C1 segment of cervical spinal cord (tissue), 14 donors: ENCODE data around the gene ANKLE2.

Source experiments
- DNase-seq, 14 donors: peaks; one replicate each; lab custom pipeline; 2025; lab: John Stamatoyannopoulos, UW

Gene ANKLE2

DNA sequence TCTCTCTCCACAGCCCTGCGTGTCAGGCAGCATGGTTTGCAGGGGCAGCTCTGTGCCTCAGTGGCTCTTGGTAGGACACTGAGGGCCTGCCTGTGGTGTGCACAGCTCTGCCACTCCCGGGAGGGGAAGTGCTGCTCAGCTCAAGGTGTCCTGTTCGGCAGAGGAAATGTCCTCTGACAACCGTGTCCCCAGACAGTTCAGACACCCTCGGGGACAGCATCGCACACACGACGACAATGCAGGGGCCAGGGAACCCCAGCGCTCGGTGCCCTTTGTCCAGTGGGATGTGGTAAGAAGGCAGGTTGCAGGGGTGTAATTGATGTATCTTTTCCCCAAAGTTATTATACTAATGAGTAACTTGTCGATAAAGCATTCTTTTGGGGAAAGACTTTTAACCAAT is 14.2 kb downstream of the ANKLE2 start:
- DNase-seq: no peak

DNA sequence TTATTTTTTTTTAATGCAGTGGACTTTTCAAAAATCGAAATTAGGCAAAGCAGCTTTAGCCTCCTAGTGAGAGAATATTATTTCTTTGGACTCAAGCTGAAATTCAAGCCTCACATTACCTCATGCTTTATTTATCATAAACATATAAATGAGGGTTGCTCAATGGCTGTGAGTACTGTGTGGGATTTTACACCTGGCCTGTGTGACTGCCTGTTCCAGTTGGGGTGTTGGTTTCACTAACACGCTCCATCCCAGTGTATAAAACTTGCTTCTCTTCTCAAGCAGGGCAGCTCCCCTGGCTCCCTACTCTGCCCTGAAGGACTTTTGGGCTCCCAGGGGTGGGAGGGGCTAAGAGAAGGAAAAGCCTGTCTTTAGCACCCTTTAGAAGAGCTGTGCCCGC is 15.0 kb downstream of the ANKLE2 start:
- DNase-seq: no peak

DNA sequence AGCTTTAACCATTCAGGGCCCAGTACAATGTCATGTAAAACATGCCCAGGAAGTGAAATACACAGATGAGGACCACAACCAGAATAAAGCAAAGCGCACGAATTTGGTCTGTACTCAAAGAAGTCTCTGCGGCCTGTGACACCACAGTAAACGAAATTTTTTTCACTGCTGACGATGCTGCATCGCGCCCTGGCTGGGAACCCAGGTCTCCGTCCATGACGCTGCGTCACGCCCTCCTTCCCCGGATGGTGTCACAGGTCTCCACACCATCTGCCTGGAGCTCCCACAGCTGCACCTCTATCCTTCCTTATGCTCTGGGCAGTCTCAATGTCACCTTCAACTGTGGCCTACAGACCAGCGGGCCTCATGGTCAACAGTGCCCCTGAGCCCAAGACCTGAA is 17.8 kb downstream of the ANKLE2 start:
- no peak for DNase-seq

DNA sequence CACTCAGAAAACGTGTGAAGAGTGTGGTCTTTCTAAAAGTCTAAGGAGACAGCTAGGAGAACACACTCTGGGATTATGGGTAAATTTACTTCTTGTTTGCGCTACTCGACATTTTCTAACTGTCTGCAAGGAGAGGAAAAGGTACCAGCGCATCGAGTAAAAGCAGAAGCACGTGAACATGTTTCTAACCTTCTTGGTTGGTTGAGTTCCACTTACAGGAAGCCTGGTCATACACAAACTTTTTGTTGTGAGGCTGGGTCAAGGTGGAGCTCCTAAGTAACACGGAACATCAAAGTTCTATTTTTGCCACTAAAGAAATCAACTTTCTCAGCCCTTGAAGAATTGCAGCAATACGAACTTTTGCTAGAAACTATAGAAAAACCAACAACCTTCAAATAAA is 20.0 kb downstream of the ANKLE2 start:
- DNase-seq: no peak

DNA sequence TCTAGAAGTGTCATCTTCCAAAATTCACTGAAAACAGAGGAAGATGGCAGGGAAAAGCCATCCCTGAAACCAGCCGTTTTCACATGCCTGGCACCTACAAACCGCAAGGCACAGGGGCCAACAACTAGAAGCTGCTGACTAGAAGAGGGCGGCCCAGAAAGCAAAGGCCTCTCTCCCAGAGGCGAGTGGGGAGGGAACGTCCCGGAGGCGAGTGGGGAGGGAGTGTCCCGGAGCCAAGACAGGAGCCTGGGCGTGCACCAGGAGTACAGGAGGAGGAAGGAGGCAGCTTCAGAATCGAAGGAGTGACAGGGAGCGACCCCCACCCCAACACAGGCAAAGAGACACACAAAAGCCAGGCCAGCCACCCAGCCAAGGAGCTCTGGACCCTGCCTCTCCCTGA is 21.0 kb downstream of the ANKLE2 start:
- DNase-seq: no peak

DNA sequence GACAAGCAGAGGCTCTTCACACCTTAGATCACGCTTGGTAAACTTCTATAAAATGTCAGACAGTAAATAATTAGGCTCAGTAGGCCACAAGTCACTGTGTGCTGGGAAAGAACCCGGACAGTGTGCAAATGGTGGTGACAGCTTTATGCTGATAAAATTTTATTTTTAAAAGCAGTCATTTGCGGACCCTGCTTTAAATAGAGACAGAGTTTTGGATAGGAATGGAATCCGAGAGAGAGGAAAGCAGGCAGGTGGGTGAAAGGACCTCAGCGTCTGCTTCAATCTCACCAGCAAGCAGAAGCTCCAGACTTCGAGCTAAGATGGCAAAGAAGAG is 21.4 kb downstream of the ANKLE2 start:
- DNase-seq: no peak

DNA sequence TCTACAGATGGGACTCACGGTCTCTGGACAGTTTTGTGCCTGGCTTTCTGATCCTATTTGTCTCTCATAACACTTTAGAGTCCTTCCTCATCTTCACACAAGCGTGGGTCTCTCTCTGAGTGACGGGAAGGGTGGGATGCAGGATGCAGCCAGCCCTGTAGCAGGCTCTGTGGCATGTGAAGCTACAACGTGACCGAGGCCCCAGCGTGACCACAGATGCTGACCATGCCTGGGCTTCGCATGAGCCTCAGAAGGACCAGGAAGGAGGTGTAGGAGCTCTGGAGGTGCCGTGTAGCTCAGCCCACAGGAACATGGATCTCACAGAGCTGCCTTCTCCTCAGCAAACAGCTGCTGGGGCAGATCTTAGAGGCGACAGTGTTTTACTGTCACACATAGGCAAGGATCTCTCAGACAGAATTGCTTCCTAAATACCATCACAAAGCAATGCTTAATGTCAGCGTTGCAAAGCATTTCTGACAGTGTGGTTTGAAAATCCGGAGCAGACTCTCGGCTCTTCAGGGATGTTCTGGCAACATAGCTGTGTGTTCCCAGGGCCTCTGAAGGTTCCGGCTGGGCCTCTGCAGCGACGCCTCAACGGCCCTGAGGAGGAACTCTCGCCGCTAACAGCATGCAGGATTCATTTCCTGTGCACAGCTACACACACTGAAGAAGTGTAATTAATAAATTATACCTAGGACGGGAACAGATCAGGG is 21.9 kb downstream of the ANKLE2 start:
- no peak for DNase-seq

DNA sequence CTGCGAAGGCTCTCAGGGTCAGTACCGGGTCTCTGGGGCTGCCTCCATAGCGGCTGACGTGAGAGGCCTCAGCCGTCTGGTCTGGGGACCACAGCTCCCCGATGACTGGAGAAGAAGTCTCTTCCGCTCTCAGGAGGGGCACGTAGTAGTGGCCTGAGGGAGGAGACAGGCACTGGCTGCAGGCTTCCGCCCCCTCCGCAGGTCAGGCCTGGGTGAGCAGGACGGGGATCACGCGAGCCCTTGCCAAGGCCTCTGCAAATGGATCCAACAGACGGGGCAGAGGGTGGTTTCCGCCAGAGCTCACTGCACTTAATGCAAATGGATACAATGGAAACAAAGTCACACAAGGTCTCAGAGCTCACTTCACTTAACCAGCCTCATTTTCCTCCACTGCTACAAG is 24.7 kb downstream of the ANKLE2 start:
- no peak for DNase-seq

DNA sequence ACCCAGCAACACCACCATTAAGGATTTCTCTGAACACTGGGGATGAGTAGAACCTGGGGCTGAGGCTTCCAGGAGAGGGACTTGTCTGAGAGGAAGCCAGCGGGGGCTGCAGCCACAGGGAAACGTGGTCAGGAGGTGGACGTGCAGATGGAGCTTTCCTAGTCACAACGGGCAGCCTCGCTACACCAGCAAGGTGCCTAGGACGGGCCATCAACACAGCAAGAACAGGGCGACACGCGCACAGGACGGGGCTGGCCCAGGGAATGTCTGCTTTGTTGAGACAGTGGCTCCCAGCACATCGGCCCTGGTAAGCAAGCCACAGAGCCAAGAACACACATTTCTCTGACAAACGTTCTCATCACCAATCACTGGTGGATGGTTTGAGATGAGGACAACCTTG is 25.3 kb downstream of the ANKLE2 start:
- DNase-seq: no peak

DNA sequence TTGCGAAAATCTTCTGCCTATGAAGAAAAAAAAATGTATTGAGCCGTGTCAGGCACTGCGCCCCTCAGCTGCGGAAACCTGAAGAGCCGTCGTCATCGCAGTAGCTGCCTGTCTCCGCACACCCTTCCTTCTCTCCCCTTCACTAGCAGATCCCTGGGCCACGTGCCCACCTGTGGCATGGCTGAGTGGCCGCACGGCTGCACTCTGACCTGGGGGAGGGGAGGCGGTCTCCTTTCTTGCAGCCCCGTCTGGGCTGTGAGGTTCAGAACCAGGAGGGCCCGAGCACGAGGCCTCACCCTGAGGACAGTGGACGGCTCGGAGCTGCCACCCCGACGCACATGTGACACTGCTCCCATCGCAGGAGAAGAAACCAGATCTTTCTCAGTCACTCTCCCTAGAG is 26.1 kb downstream of the ANKLE2 start:
- DNase-seq: no peak

DNA sequence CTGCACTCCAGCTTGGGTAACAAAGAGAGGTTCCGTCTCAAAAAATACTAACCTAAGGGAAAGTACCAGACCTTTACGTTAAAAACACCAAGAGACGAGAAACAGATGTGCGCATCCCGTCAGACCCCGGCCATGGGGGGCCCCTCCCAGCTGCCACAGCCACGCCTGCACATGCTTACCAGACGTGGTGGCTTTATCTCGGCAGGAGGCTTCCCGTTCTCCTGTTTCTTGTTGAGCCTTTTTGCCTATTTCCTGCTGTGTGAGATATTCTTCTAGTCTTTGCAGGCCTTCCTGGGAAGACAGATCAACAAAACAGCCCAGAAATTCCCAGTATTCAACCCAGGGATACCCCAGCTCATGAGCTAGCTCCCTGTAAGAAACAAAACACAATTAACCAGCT is 27.4 kb downstream of the ANKLE2 start:
- no peak for DNase-seq

DNA sequence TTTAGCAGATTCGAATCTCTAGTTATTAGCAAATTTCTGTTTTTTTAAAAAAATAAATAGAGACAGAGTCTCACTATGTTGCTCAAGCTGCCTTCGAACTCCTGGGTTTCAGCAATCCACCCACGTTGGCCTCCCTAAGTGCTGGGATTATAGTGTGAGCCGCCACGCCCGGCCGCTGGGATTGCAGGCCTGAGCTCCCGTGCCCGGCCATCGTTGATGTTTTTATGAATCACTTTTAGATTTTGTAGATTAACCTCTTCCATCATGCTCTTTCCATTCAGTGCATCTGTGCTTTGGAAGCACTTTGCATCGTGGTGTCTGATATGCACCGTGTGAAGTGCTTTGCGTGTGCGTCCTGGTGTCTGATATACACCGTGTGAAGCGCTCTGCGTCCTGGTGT is 30.1 kb downstream of the ANKLE2 start:
- no peak for DNase-seq

DNA sequence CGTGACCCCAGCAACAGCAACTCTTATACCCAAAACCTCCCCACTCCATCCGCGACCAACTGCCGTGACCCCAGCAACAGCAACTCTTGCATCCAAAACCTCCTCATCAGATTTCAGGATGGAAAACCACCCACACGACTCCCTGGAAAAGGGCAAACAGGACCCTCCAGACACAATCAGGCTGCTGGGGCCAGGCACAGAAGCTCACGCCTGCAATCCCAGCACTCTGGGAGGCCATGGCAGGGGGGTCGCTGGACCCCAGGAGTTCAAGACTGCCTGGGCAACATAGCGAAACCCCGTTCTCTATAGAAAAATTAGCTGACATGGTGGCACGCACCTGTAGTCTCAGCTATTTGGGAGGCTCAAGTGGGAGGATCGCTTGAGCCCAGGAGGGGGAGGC is 31.3 kb downstream of the ANKLE2 start:
- DNase-seq: no peak

DNA sequence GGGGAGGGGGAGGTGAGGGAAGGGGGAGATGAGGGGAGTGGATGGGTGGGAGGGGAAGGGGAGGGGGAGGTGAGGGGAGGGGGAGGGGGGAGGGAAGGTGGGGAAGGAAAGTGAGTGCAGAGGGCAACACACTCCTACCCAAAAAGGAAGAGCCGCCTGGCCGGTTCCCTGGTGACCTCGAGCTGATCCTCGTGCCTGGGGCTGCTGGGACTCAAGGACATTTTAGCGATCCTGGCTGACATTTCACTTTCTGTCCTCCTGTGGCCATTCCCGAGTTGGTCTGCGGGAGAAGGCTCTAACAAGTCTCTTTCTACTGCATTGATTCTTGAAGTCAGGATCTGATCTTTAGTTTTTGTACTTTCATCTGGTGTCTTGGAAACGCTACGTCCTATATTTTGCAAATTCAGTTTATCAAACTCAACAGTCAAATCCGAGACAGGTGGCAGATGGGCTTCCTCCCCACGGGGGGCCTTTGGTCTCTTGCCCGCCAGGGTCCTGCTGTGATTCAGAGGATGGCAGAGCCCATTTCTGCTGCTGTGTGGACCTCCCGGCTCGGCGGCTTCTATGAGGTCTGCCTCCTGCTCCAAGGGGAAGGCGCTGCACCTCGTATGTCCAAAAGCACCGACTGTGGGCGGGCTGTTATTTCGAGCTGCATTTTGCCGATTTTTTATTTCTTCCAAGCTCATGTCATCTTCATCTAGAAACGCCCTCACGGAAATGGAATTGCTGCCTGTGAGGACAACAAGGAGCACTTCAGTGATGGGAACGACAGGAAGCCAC is 31.9 kb downstream of the ANKLE2 start:
- DNase-seq: peak in 1 of 14 donors; percentile 48

DNA sequence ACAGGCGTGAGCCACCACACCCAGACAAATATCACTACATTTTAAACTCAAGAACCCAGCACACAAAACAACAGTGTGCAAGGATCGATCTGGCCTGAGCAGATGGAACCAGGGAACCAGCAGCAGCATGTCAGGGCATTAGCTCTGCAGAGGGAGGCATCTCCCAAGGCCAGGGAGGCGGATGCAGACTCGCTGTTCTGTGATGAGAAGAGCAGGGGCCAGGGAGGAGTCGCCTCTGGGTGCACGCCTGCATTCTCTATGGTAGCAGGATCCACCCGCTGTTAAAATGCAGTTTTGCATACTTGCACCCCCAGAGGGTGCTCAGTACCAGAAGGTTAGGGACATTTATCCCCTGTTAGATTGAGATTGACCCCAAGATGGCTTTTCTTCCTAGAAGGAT is 33.1 kb downstream of the ANKLE2 start:
- DNase-seq: no peak

DNA sequence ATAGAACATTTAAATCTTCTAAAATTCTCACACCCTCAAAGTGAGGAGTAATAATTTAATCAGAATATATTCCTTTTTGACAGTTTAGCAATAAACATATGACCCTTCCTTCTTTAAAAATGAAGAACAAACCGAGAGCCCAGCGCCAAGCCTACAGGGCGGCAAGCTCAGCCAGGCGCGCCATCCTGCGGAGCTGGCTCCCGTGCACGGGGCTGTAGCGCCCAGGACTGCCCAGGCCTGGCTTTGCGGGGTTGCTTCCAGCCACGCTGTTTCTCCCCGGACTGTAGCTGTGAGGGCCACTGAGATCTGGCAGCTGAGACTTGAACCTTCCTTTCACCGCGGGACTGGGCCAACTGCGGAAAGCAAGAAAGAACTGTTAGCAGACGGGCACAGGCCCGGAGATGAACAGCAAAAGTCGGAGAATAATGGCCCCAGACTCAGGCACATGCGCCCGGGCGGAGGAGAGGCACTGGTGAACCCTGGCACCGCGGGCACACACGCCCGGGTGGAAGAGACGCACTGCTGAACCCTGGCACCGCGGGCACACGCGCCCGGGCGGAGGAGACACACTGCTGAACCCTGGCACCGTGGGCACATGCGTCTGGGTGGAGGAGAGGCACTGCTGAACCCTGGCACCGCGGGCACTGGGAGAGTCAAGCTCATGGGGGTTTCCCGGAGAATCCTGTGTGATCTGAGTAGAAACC is 34.4 kb downstream of the ANKLE2 start:
- no peak for DNase-seq

DNA sequence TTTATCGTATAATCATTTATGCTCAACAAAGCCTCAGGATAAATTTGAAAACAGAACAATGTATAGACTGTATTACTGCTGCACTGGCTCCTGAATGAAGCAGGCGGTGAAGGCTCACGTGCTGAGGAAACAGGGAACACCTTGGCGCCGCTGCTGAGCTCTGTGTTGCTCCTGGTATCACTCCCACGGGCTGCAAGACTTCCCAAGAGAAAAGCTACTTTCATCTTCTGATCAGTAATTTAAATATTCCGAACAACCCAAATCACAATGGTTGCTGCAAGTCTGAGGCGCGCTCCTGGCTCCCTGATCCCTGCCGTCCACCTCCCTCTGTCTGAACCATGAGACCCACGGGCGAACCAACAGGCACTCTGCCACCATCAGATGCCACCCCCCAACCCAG is 35.2 kb downstream of the ANKLE2 start:
- DNase-seq: no peak

DNA sequence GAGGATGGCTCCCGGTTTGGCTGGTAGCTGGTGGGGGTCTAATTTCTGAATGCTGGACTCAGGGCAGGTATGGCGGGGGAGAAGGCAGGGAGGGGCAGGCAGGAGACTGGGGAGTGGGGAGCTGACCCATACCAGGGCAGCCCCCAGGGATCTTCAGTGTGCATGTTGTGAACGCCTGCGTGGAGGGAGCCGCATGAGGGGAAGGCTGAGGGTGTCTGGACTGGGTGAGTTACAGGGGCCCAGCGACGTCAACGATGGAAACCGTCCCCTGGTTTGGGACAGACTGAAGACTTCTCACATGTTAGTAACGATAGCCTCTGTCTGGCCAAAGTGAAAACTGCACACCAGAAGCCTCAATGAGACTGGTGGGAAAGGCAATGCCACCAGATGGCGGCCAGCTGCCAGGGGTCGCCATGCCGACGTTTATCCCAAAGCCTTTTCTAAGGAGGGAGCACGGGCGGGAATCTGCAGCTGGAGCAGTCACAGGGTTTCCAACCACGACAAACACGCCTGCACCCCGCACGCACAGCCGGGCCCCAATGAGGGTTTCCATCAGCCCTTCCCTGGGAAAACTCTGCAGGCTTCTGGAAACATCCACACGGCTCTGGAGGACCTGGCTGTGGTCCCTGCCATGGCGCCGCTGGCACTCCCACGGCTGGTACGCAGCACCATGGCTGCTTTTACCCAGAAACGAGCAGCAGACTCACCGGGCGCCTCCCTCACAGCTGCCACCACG is 37.0 kb downstream of the ANKLE2 start:
- DNase-seq: no peak

DNA sequence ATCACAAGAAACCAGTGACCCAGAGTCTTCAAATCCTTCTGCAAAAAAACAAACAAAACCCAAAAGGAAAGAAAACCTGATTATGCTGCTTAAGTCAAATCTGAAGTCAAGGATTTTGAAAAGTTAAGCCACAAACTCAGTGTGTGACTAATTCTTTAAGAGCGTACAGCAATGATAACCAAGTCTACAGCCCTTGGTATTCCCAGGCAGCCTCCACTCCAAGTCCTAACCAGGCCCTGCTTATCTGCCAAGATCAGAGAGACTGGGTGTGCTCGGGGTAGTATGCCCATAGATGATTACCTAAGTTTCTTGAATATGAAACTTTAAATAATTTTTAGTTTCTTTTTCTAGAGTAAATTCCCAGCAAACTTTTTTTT is 37.9 kb downstream of the ANKLE2 start:
- DNase-seq: no peak

DNA sequence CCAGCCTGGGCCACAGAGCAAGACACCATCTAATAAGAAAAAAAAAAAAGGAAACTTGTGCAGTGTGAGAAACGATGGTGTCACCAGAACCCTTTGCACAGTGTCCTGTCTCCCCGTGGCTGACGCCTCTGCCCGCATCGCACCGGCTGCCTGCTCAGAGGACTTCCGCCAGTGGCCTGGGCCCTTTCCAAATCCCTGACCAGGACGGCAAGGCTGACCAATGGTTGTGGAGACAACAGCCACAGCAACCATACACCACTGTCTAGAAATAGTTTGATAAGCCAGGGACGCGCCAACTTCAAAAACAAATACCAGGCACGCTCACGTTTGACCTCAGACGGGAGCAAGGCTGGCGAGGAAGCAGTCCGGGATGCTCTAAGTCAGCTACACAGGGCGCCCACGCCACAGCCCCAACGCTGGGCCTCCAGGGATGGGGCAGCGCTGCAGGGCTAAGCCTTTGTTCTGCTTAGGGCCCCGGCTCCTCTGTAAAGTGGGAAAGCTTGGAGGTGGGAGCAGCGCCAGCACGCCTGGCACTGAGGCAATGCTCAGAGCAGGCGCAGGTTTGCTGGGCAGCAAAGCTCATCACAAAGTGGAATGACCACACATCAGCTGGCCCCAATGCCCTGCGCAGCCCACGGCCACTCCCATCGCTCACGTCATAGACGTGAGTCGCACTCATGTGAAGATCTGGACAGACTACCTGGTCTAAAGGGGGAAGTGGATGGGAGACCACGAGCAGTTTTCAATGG is 38.4 kb downstream of the ANKLE2 start:
- DNase-seq: no peak

DNA sequence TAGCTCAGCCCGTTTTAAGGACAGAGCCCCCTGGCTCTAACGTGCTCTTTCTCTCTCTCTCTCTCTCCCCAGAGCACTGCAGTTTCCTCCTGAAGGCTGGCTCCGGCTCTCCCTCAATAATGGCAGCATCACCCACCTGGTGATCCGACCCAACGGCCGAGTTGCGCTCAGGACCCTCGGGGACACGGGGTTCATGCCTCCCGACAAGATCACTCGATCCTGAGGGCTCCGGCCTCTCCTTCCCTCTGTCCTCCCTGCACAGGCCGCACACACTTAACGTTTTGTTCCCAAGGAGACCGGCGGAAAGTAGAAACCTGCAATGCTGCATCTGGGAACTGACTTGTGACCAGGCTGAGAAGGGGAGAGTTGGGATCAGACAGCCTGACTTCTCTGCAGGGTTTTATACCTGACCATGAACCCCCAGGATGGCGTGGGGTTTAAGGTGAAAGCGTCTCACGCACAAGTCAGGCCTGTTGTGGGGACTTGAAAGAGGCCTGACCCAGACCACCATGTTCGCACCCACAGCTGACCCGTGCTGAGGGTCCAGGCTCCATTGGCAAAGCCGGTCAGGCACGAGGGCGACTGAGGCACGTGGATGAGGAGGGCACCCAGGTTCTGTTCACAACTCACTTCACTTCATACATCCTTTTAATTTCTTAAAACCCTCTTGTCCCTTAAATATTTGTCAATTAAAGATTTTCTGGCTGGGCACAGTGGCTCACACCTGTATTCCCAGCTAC is 40.9 kb downstream of the ANKLE2 start:
- no peak for DNase-seq
